ENCODE measurements around the gene CPNE2.

Gene CPNE2

GRCh38 chr16:57147381-57148221 lies 55.2 kb downstream of the CPNE2 start:
- no peak for DNase-seq

GRCh38 chr16:57148481-57148880 lies 56.1 kb downstream of the CPNE2 start:
- DNase-seq, result no peak

- no peak for DNase-seq
Measured at GRCh38 chr16:57149391-57149790, 57.0 kb downstream of the CPNE2 start.

- no peak for DNase-seq
Measured at GRCh38 chr16:57150682-57151330, 58.4 kb downstream of the CPNE2 start.

GRCh38 chr16:57151369-57151768 lies 59.0 kb downstream of the CPNE2 start:
- no peak for DNase-seq

- no peak for DNase-seq
Measured at GRCh38 chr16:57152096-57153093, 60.0 kb downstream of the CPNE2 start.

- no peak for DNase-seq
Measured at GRCh38 chr16:57153841-57154240, 61.5 kb downstream of the CPNE2 start.

- DNase-seq, result no peak
Measured at GRCh38 chr16:57155702-57156350, 63.4 kb downstream of the CPNE2 start.

- DNase-seq, result no peak
Measured at GRCh38 chr16:57156351-57156703, 63.9 kb downstream of the CPNE2 start.

- DNase-seq, result no peak
Measured at GRCh38 chr16:57157533-57157932, 65.2 kb downstream of the CPNE2 start.

GRCh38 chr16:57159447-57159846 lies 67.1 kb downstream of the CPNE2 start:
- DNase-seq, result no peak

- DNase-seq, result no peak
Measured at GRCh38 chr16:57163842-57164241, 71.5 kb downstream of the CPNE2 start.

- DNase-seq, result no peak
Measured at GRCh38 chr16:57165483-57165882, 73.1 kb downstream of the CPNE2 start.

GRCh38 chr16:57165938-57166337 lies 73.6 kb downstream of the CPNE2 start:
- DNase-seq, result no peak

- DNase-seq, result no peak
Measured at GRCh38 chr16:57166451-57166850, 74.1 kb downstream of the CPNE2 start.

- no peak for DNase-seq
Measured at GRCh38 chr16:57166951-57167350, 74.6 kb downstream of the CPNE2 start.

GRCh38 chr16:57167538-57167937 lies 75.2 kb downstream of the CPNE2 start:
- DNase-seq, result no peak

GRCh38 chr16:57167953-57168352 lies 75.6 kb downstream of the CPNE2 start:
- no peak for DNase-seq

GRCh38 chr16:57169327-57169726 lies 76.9 kb downstream of the CPNE2 start:
- no peak for DNase-seq

GRCh38 chr16:57172721-57173290 lies 80.4 kb downstream of the CPNE2 start:
- no peak for DNase-seq

- DNase-seq, result no peak
Measured at GRCh38 chr16:57175896-57176295, 83.5 kb downstream of the CPNE2 start.

GRCh38 chr16:57178196-57178595 lies 85.8 kb downstream of the CPNE2 start:
- DNase-seq, result no peak

All from NK-92 treated with Interleukin-12 subunit alpha and Interleukin-12 subunit beta, amount 100 ng/mL, for 24 hours (cell line).